Measurements from ENCODE around the gene LDHB. TPM values are rescaled to one million over a fixed set of nuclear protein-coding genes. Genes with fewer than 3 reads are reported as not detected.
"Not testable (repeated sequence)": the region's sequence is repeated elsewhere in the genome, so short reads cannot be mapped to it uniquely, and the experiment has no call there.

LDHB gene
- total RNA-seq, 1 experiment from 2014 or later, result 1,361 TPM

GRCh38 chr12:21607701-21608100 is 49.9 kb downstream of the LDHB start:
- H3K4me3 ChIP-seq, result no peak overlapping the region
- no peak overlapping the region for H3K27ac ChIP-seq
- no peaks in the 10 kb centered on the region for H3K9me3 ChIP-seq (replicated peaks)
- DNase-seq, result peak in 1 of 2 experiments; percentile 10
- no peaks in the 10 kb centered on the region for H3K27me3 ChIP-seq
- no peaks in the 10 kb centered on the region for H3K36me3 ChIP-seq
- H3K4me1 ChIP-seq, result no peaks in the 10 kb centered on the region

DNA sequence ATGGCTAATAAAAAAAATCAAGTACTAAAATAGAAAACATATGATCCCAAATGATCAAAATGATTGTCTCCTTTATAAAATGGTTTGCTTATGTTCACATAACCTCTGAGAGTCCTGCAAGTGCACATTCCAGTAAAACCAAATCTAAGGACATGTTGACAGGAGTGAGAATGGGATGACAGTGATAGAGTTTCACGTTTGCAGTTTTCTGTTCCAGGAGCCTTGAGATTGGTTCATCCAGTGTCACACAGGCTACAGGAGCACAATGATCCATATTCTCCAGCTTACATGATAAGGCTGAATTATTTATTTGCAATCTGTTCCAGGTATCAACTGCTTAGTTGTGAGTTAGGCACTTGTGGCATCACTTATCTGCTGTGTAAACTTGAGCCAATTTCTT is 51.5 kb downstream of the LDHB start:
- no peaks in the 10 kb centered on the region for H3K27me3 ChIP-seq
- no peak overlapping the region for H3K4me3 ChIP-seq
- H3K27ac ChIP-seq, result no peak overlapping the region
- no peak for DNase-seq
- H3K36me3 ChIP-seq, result no peaks in the 10 kb centered on the region
- no peaks in the 10 kb centered on the region for H3K4me1 ChIP-seq
- no peaks in the 10 kb centered on the region for H3K9me3 ChIP-seq (replicated peaks)

GRCh38 chr12:21604245-21605101 is 53.2 kb downstream of the LDHB start, which contains the start of gene GYS2:
Gene GYS2, minus strand, starts transcription at chr12:21604847. Its CDS starts 255 bp downstream, at chr12:21604592.
- DNase-seq, result no peak
- H3K27me3 ChIP-seq, result no peaks in the 10 kb centered on the region
- no peaks in the 10 kb centered on the region for H3K4me1 ChIP-seq
- no peaks in the 10 kb centered on the region for H3K9me3 ChIP-seq (replicated peaks)
- no peaks in the 10 kb centered on the region for H3K36me3 ChIP-seq
- H3K27ac ChIP-seq, result no peak within 1 kb of the TSS
- H3K4me3 ChIP-seq, result no peak within 1 kb of the TSS

- no peaks in the 10 kb centered on the region for H3K36me3 ChIP-seq
- no peak for DNase-seq
- H3K4me3 ChIP-seq, result no peak overlapping the region
- H3K27ac ChIP-seq, result no peak overlapping the region
- H3K27me3 ChIP-seq, result no peaks in the 10 kb centered on the region
- H3K4me1 ChIP-seq, result no peaks in the 10 kb centered on the region
- H3K9me3 ChIP-seq (replicated peaks), result no peaks in the 10 kb centered on the region
These were observed 54.9 kb downstream of the LDHB start for GRCh38 chr12:21602774-21603173.

DNA sequence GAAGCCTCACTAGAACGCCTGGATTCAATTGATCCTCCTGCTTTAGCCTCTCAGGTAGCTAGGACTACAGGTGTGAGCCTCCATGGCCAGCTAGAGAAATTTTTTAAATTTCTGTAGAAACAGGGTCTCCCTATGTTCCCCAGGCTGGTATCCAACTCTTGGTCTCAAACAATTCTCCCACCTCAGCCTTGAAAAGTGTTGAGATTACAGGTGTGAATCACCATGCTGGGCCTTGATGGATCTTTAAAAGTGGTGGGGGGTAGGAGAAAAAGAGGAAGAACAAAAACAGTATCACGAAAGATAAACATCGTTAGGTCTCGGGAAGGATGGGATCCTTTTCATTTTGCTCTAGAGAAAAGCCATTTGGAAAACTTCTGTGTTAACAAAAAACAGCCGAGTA is 57.4 kb downstream of the LDHB start:
- H3K27ac ChIP-seq, result no peak overlapping the region
- no peaks in the 10 kb centered on the region for H3K27me3 ChIP-seq
- DNase-seq, result no peak
- H3K9me3 ChIP-seq (replicated peaks), result no peaks in the 10 kb centered on the region
- no peak overlapping the region for H3K4me3 ChIP-seq
- H3K4me1 ChIP-seq, result no peaks in the 10 kb centered on the region
- no peaks in the 10 kb centered on the region for H3K36me3 ChIP-seq

- Histone ChIP-seq H3K36me3 (no peaks in the 10 kb centered on the region), H3K9me3 (replicated peaks) (no peaks in the 10 kb centered on the region), H3K27ac (no peak overlapping the region), H3K27me3 (no peaks in the 10 kb centered on the region), H3K4me1 (no peaks in the 10 kb centered on the region), H3K4me3 (no peak overlapping the region)
- DNase-seq, result no peak
These were observed 58.3 kb downstream of the LDHB start for GRCh38 chr12:21599143-21599999.

- DNase-seq, result no peak
- Histone ChIP-seq H3K27ac (no peak overlapping the region), H3K36me3 (no peaks in the 10 kb centered on the region), H3K9me3 (replicated peaks) (no peaks in the 10 kb centered on the region), H3K27me3 (no peaks in the 10 kb centered on the region), H3K4me1 (no peaks in the 10 kb centered on the region), H3K4me3 (no peak overlapping the region)
These were observed 59.0 kb downstream of the LDHB start for GRCh38 chr12:21598651-21599050.

DNA sequence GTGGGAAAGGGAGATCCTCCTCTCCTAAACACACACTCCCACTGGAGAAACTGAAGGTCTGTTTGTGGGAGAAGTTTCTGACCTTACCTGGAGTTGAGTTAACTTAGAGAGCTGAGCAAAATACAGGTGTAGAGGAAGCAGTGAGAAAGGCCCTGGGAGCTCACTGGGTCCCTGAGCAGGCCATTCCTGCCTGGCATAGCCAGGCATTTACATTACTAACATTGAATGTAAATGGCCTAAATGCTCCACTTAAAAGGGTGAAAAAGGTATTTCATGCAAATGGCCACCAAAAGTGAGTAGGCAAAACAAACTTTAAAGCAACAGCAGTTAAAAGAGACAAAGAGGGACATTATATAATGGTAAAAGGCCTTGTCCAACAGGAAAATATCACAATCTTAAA is 62.3 kb downstream of the LDHB start:
- H3K4me1 ChIP-seq, DNase-seq: not testable (repeated sequence)

GRCh38 chr12:21585485-21585884 is 72.2 kb downstream of the LDHB start:
- H3K27me3 ChIP-seq, result no peaks in the 10 kb centered on the region

More for the DNA sequence above, 62.3 kb downstream of the LDHB start:
- not testable (repeated sequence) for H3K4me3 ChIP-seq; H3K27ac ChIP-seq; H3K9me3 ChIP-seq (replicated peaks); H3K27me3 ChIP-seq; H3K36me3 ChIP-seq

More at GRCh38 chr12:21585485-21585884, 72.2 kb downstream of the LDHB start:
- no peak overlapping the region for H3K4me3 ChIP-seq
- no peak overlapping the region for H3K27ac ChIP-seq
- H3K9me3 ChIP-seq (replicated peaks), result 0 out of 2 replicates have a peak, but pooled peaks cover 2% of the 10 kb centered on the region
- DNase-seq, result no peak
- H3K4me1 ChIP-seq, result no peaks in the 10 kb centered on the region
- H3K36me3 ChIP-seq, result no peaks in the 10 kb centered on the region

Other genes with a start within 250 kb of the LDHB start
- 5.5 and 7.8 TPM in 2 replicates for gene PYROXD1, start 220.2 kb downstream of the LDHB start, total RNA-seq (2014; rRNA removed; shearing (Covaris generic))
- gene RECQL, start 156.2 kb downstream of the LDHB start, total RNA-seq (2014; rRNA removed; shearing (Covaris generic)), result 44.7 and 49.7 TPM in 2 replicates
- 38.8 and 45.9 TPM in 2 replicates for gene GOLT1B, start 156.1 kb downstream of the LDHB start, total RNA-seq (2014; rRNA removed; shearing (Covaris generic))
- 3.5 and 7.4 TPM in 2 replicates for gene SPX, start 131.5 kb downstream of the LDHB start, total RNA-seq (2014; rRNA removed; shearing (Covaris generic))
- gene GYS2, start 53.0 kb downstream of the LDHB start, total RNA-seq (2014; rRNA removed; shearing (Covaris generic)), result 0.05 TPM in 1 of 2 replicates, not detected in the other
- gene KCNJ8, start 116.9 kb upstream of the LDHB start, total RNA-seq (2014; rRNA removed; shearing (Covaris generic)), result 0.20 and 0.28 TPM in 2 replicates